HCT116 (cell line): ENCODE measurements around the gene TIMM13. TPM values are rescaled to one million over a fixed set of nuclear protein-coding genes. Genes with fewer than 3 reads are reported as not detected.

Experiments used
- ATAC-seq: fragments of 200-7000 bp; cut with Tn5 transposase; 2 replicates; pipeline ENCODE4 v1.9.1; 2020; ENCODE audit warnings: mild to moderate bottlenecking, moderate library complexity
- BruUV-seq: library from RNA; stranded (reverse); fragments of 400-500 nt; replicated peaks from 2 replicates; lab custom pipeline; 2021; lab: Mats Ljungman, UMichigan
- CTCF ChIA-PET: fragments of 300-600 bp; sonication (Branson Sonifier 250); formaldehyde crosslinking; loops from one replicate; lab custom pipeline; 2021; ENCODE audit warnings: antibody characterized with exemption; lab: Charles Lee
- POLR2A ChIA-PET: fragments of 300-600, 350-600 bp; sonication (Branson Sonifier 250); formaldehyde crosslinking; loops from one replicate; lab custom pipeline; 2021; ENCODE audit warnings: antibody characterized with exemption; lab: Charles Lee
- RAD21 ChIA-PET, 2 experiments: fragments of 300-600 bp; sonication (Branson Sonifier 250); formaldehyde crosslinking; loops; one replicate each; lab custom pipeline; 2023; ENCODE audit warnings: low total read pairs in 2 of 2; ENCODE audit not compliant: uncharacterized antibody in 2 of 2, unreplicated experiment in 2 of 2, low non-redundant PET in 1 of 2; lab: Charles Lee
- DNase-seq: peaks from one replicate; pipeline ENCODE4 v3.0.0-alpha.2; 2010; ENCODE audit warnings: low read depth, low spot score
- H2AFZ ChIP-seq: fragments of 200-600 bp; shearing (Covaris generic), sonication (generic); 2 replicates; pipeline ENCODE4 v1.6.1; 2017; ENCODE audit warnings: low read depth, mixed run types, mixed read lengths, antibody characterized with exemption, low read length; ENCODE audit not compliant: poor library complexity, severe bottlenecking
- H3K27ac ChIP-seq: 2 replicates; pipeline ENCODE4 v1.5.1; 2012; ENCODE audit warnings: low read depth, low read length
- H3K27me3 ChIP-seq: fragments of 200-600 bp; sonication (generic); 2 replicates; pipeline ENCODE4 v1.6.1; 2016; ENCODE audit warnings: mixed run types, low read length, mixed read lengths; ENCODE audit not compliant: insufficient read depth
- H3K36me3 ChIP-seq, 2 experiments: fragments of 200-500 bp in 1 of 2; fragments of 200-600 bp in 1 of 2; sonication (Bioruptor generic) in 1 of 2; sonication (generic) in 1 of 2; 2 replicates each; pipeline versions ENCODE4 v1.5.1 to v1.6.1; 2014 to 2016; ENCODE audit warnings: low read length in 2 of 2, inconsistent platforms in 1 of 2, mixed read lengths in 1 of 2, mixed run types in 1 of 2; ENCODE audit not compliant: insufficient read depth in 2 of 2, control insufficient read depth in 1 of 2
- H3K4me1 ChIP-seq, 2 experiments: fragments of 200-600 bp in 1 of 2; sonication (generic) in 1 of 2; 2 replicates each; pipeline versions ENCODE4 v1.5.1 to v1.6.1; 2012 to 2017; ENCODE audit warnings: low read length in 2 of 2, inconsistent platforms in 1 of 2, mild to moderate bottlenecking in 1 of 2, mixed read lengths in 1 of 2, mixed run types in 1 of 2, moderate library complexity in 1 of 2; ENCODE audit not compliant: insufficient read depth in 2 of 2, control insufficient read depth in 1 of 2
- H3K4me2 ChIP-seq: fragments of 200-600 bp; sonication (generic); 2 replicates; pipeline ENCODE4 v1.6.1; 2017; ENCODE audit warnings: mixed run types, low read length, mixed read lengths
- H3K4me3 ChIP-seq, 2 experiments: fragments of 200-600 bp in 1 of 2; sonication (generic) in 1 of 2; replicated peaks in 1 of 2; 2 replicates each; pipeline ENCODE4 v1.5.1; 2011 to 2016; ENCODE audit warnings: low read length in 2 of 2, control low read depth in 1 of 2, low read depth in 1 of 2, mild to moderate bottlenecking in 1 of 2, mixed read lengths in 1 of 2, mixed run types in 1 of 2
- H3K79me2 ChIP-seq: fragments of 200-600 bp; sonication (generic); 2 replicates; pipeline ENCODE4 v1.6.1; 2017; ENCODE audit warnings: mild to moderate bottlenecking, mixed run types, low read length, moderate library complexity, mixed read lengths; ENCODE audit not compliant: insufficient read depth
- H3K9ac ChIP-seq: fragments of 200-600 bp; sonication (generic); 2 replicates; pipeline ENCODE4 v1.6.1; 2016; ENCODE audit warnings: low read length, mixed read lengths
- H3K9me2 ChIP-seq: fragments of 200-600 bp; sonication (generic), shearing (Covaris generic); 2 replicates; pipeline ENCODE4 v1.6.1; 2017; ENCODE audit warnings: mixed run types, mild to moderate bottlenecking, moderate library complexity; ENCODE audit not compliant: insufficient read depth
- H3K9me3 ChIP-seq, 2 experiments: fragments of 200-500 bp in 1 of 2; fragments of 200-600 bp in 1 of 2; sonication (Bioruptor generic) in 1 of 2; sonication (generic) in 1 of 2; 2 replicates each; pipeline ENCODE4 v1.6.1; 2014 to 2017; ENCODE audit warnings: low read length in 2 of 2, mixed read lengths in 2 of 2, inconsistent platforms in 1 of 2, low read depth in 1 of 2, mild to moderate bottlenecking in 1 of 2, mixed run types in 1 of 2, moderate library complexity in 1 of 2; ENCODE audit not compliant: control insufficient read depth in 1 of 2, insufficient read depth in 1 of 2
- H4K20me1 ChIP-seq: fragments of 200-600 bp; sonication (generic), shearing (Covaris generic); 2 replicates; pipeline ENCODE4 v1.6.1; 2017; ENCODE audit warnings: mixed run types, mild to moderate bottlenecking, moderate library complexity; ENCODE audit not compliant: insufficient read depth
- CBX3 ChIP-seq: IDR thresholded peaks from 2 replicates; pipeline ENCODE4 v1.6.1; 2012; ENCODE audit warnings: low read depth
- EGR1 ChIP-seq: IDR thresholded peaks from 2 replicates; pipeline ENCODE4 v1.6.1; 2012; ENCODE audit warnings: low read depth
- EZH2 ChIP-seq: fragments of 200-600 bp; sonication (generic); IDR thresholded peaks from 2 replicates; pipeline ENCODE4 v1.6.1; 2017; ENCODE audit warnings: antibody characterized with exemption, mixed run types
- EZH2phosphoT487 ChIP-seq: fragments of 200-600 bp; IDR thresholded peaks from 2 replicates; pipeline ENCODE4 v1.6.1; 2018; ENCODE audit warnings: antibody characterized with exemption, borderline replicate concordance
- FOSL1 ChIP-seq: IDR thresholded peaks from 2 replicates; pipeline ENCODE4 v1.6.1; 2012; ENCODE audit warnings: low read depth
- POLR2A ChIP-seq: IDR thresholded peaks from 2 replicates; pipeline ENCODE4 v1.7.0; 2011; ENCODE audit warnings: borderline replicate concordance; ENCODE audit not compliant: insufficient read depth, insufficient read length; ENCODE audit errors: extremely low read depth
- RAD21 ChIP-seq: IDR thresholded peaks from 2 replicates; pipeline ENCODE4 v1.6.1; 2012; ENCODE audit warnings: low read depth, mild to moderate bottlenecking
- SIN3A ChIP-seq: IDR thresholded peaks from 2 replicates; pipeline ENCODE4 v1.6.1; 2012; ENCODE audit warnings: low read depth
- SRF ChIP-seq: IDR thresholded peaks from 2 replicates; pipeline ENCODE4 v1.6.1; 2012; ENCODE audit warnings: low read depth
- TCF7L2 ChIP-seq: IDR thresholded peaks from 2 replicates; pipeline ENCODE4 v1.7.0; 2011; ENCODE audit warnings: borderline replicate concordance, inconsistent platforms; ENCODE audit not compliant: insufficient read depth, insufficient read length; ENCODE audit errors: extremely low read depth
- YY1 ChIP-seq: IDR thresholded peaks from 2 replicates; pipeline ENCODE4 v1.6.1; 2011; ENCODE audit warnings: low read length, low read depth, moderate library complexity, mild to moderate bottlenecking; ENCODE audit not compliant: insufficient replicate concordance; ENCODE audit errors: extremely low read depth
- ZBTB33 ChIP-seq: IDR thresholded peaks from 2 replicates; pipeline ENCODE4 v1.6.1; 2011; ENCODE audit warnings: mild to moderate bottlenecking, low read length, moderate library complexity; ENCODE audit not compliant: insufficient replicate concordance; ENCODE audit errors: extremely low read depth
- ZFX ChIP-seq: fragments of 450-650 bp; IDR thresholded peaks from 2 replicates; pipeline ENCODE4 v1.6.1; 2017
- ZNF274 ChIP-seq: fragments of 200-500 bp; sonication (Bioruptor generic); IDR thresholded peaks from 2 replicates; pipeline ENCODE4 v1.6.1; 2014; ENCODE audit warnings: mild to moderate bottlenecking, low read depth, low read length, inconsistent platforms
- intact Hi-C: fragments of 100-400 bp; cut with micrococcal nuclease; formaldehyde crosslinking; loops from 2 replicates; pipeline ENCODE4 v1.10.0; 2022
- total RNA-seq: library from RNA; stranded (reverse); gene quantifications from one replicate; pipeline ENCODE4 v1.2.1, GENCODE V29; 2021; ENCODE audit not compliant: unreplicated experiment

Gene TIMM13
- total RNA-seq, 1 experiment from 2014 or later, result 151 TPM

- peak; percentile 62 for TF ChIP-seq ZBTB33
- peak; percentile 100 for TF ChIP-seq POLR2A
- TF ChIP-seq, all 23 proteins: peak for 9
These were observed 48.5 kb upstream of the TIMM13 start, which contains the start of gene GADD45B (continued) for GRCh38 chr19:2475702-2476450.

GRCh38 chr19:2475018-2475701 is 47.8 kb upstream of the TIMM13 start:
- peaks cover 14% of the 10 kb centered on the region; the same call in 1 of the 2 replicates for H4K20me1 ChIP-seq
- peak overlapping the region; percentile 49 to 96 for H3K4me3 ChIP-seq
- peaks cover 24% of the 10 kb centered on the region for H3K79me2 ChIP-seq
- H3K4me2 ChIP-seq, result peak overlapping the region; percentile 98
- POLR2A ChIA-PET, result interaction anchor here (0.5 to 4.0 kb wide), 49 partner anchors 9 to 577 kb away, joined by 3 to 91 read pairs (median 7); partner anchors contain the start of genes LMNB2, LSM7, SGTA and TIMM13
- CTCF ChIA-PET, result interaction anchor here (0.9 to 3.0 kb wide), 6 partner anchors 12 to 143 kb away, joined by 3 to 24 read pairs (median 6); no protein-coding TSS in a partner anchor
- peak overlapping the region; percentile 66 for H3K9ac ChIP-seq
- H3K4me1 ChIP-seq, result peaks cover 18 to 46% of the 10 kb centered on the region in 2 experiments
- H3K9me3 ChIP-seq, result no peaks in the 10 kb centered on the region
- peak overlapping the region; percentile 67 for H3K27ac ChIP-seq
- peak; percentile 54 for ATAC-seq
- no peaks in the 10 kb centered on the region for H3K9me2 ChIP-seq
- RAD21 ChIA-PET, result interaction anchor here (1.3 to 2.4 kb wide), 8 partner anchors 50 to 139 kb away, joined by 3 to 10 read pairs (median 8); no protein-coding TSS in a partner anchor
- no peak for DNase-seq
- H3K27me3 ChIP-seq, result no peaks in the 10 kb centered on the region
- intact Hi-C loops, result loop anchor here (1.0 kb wide), 1 partner anchor 104 kb away; no protein-coding TSS in a partner anchor
- no TSS peak for BruUV-seq
- peak overlapping the region; percentile 17 for H2AFZ ChIP-seq
- H3K36me3 ChIP-seq, result peaks cover 2 to 20% of the 10 kb centered on the region in 2 experiments; a peak in 1 of 4 replicates
- TF ChIP-seq EZH2phosphoT487 (no peak), ZNF274 (no peak), ZFX (peak; percentile 47; the same call in 1 of the 2 replicates), CBX3 (peak; percentile 74; the same call in 1 of the 2 replicates), FOSL1 (no peak), SIN3A (no peak), ZBTB33 (no peak), SRF (no peak), RAD21 (no peak), EZH2 (no peak), TCF7L2 (no peak), EGR1 (peak; percentile 72; the same call in 1 of the 2 replicates), YY1 (no peak)
